ENCODE results near the gene HIRA. TPM values are rescaled to one million over a fixed set of nuclear protein-coding genes. Genes with fewer than 3 reads are reported as not detected.

The HIRA gene
- total and polyA plus RNA-seq, 9 of the 15 experiments (the other 6 are each of a cell fraction or from before 2014, with no cell fraction given): 0.96 to 132 (median 58.4) TPM

- TF ChIP-seq ZMIZ1 (IDR thresholded peaks at IDR 0.05; ENCODE audit: low read depth in 2 of 2, low read length in 2 of 2) (peak in 1 of 2 experiments; percentile 96; a peak in 2 of 4 replicates), BRD4 (IDR thresholded peaks at IDR 0.05) (peak; percentile 85; the same call in 1 of the 2 replicates), SAFB2 (IDR thresholded peaks at IDR 0.05; ENCODE audit: borderline replicate concordance, low read depth, low read length, severe bottlenecking) (no peak), ZNF511 (CRISPR knock-in tag; IDR thresholded peaks at IDR 0.05) (no peak), ZBTB33 (CRISPR knock-in tag; IDR thresholded peaks at IDR 0.05) (no peak), SREBF2 (CRISPR knock-in tag; IDR thresholded peaks at IDR 0.05) (no peak), ETV5 (CRISPR knock-in tag; IDR thresholded peaks at IDR 0.05; ENCODE audit: low read depth) (no peak), ZBTB1 (CRISPR knock-in tag; IDR thresholded peaks at IDR 0.05; ENCODE audit: borderline replicate concordance, low read depth) (no peak), MCM2 (IDR thresholded peaks at IDR 0.05; ENCODE audit: low read depth) (no peak), HDGF (IDR thresholded peaks at IDR 0.05) (peak; percentile 96; the same call in 1 of the 2 replicates), ZNF184 (CRISPR knock-in tag; IDR thresholded peaks at IDR 0.05) (no peak), ZC3H11A (IDR thresholded peaks at IDR 0.05; ENCODE audit: low read depth, low read length) (no peak), HMGXB4 (CRISPR knock-in tag; IDR thresholded peaks at IDR 0.05) (peak; percentile 81; the same call in 1 of the 2 replicates), PTRF (tag; IDR thresholded peaks at IDR 0.05) (no peak), HNRNPLL (IDR thresholded peaks at IDR 0.05; ENCODE audit: low read depth, low read length, poor library complexity, severe bottlenecking) (no peak), ATF4 (CRISPR knock-in tag; IDR thresholded peaks at IDR 0.05) (peak; percentile 85), NCOR1 (IDR thresholded peaks at IDR 0.05) (peak; percentile 97), PHF20 (IDR thresholded peaks at IDR 0.05; ENCODE audit: partially characterized antibody) (no peak), NFYB (IDR thresholded peaks at IDR 0.05; ENCODE audit: extremely low read depth, insufficient read length) (peak; percentile 75)
Observed at GRCh38 chr22:19396934-19397733, 34.4 kb downstream of the HIRA start (continued).
